AG04450 (cell line): ENCODE measurements around the gene NSL1. TPM values are rescaled to one million over a fixed set of nuclear protein-coding genes. Genes with fewer than 3 reads are reported as not detected.

ENCODE experiments used
- CTCF ChIA-PET: fragments of 300-600, 350-600 bp; formaldehyde crosslinking; extraction: SDS; loops from one replicate; lab custom pipeline; 2022; ENCODE audit warnings: antibody characterized with exemption, inconsistent platforms; lab: Charles Lee
- POLR2A ChIA-PET: fragments of 350-600 bp; formaldehyde crosslinking; extraction: SDS; loops from one replicate; lab custom pipeline; 2021; ENCODE audit warnings: antibody characterized with exemption, inconsistent platforms; lab: Yijun Ruan, JAX
- DNase-seq: peaks from one replicate; pipeline ENCODE4 v3.0.0-alpha.2; 2011; ENCODE audit warnings: low read depth, low spot score
- H3K27ac ChIP-seq: one replicate; pipeline ENCODE4 v1.5.1; 2012; ENCODE audit warnings: low read depth, low read length, control low read depth
- H3K27me3 ChIP-seq: one replicate; pipeline ENCODE4 v1.6.0; 2012; ENCODE audit warnings: low read length; ENCODE audit not compliant: control insufficient read depth, insufficient read depth
- H3K4me3 ChIP-seq: 2 replicates; pipeline ENCODE4 v1.5.1; 2011; ENCODE audit warnings: mild to moderate bottlenecking, low read depth, low read length, control low read depth
- H3K9me3 ChIP-seq: 2 replicates; pipeline ENCODE4 v1.5.1; 2012; ENCODE audit warnings: low read length; ENCODE audit not compliant: control insufficient read depth, insufficient read depth
- polyA plus RNA-seq: library from polyadenylated mRNA; depleted of rRNA; stranded (reverse); fragments of >200 nt; gene quantifications from 2 replicates; pipeline ENCODE4 v1.2.3, GENCODE V29; 2011
- TF ChIP-seq, protein P1 (sequence below): IDR thresholded peaks from 2 replicates; pipeline ENCODE4 v1.5.1; 2011; ENCODE audit warnings: low read depth, low read length, control low read depth, inconsistent platforms

The NSL1 gene
- polyA plus RNA-seq, 1 experiment: 33.8 TPM

DNA sequence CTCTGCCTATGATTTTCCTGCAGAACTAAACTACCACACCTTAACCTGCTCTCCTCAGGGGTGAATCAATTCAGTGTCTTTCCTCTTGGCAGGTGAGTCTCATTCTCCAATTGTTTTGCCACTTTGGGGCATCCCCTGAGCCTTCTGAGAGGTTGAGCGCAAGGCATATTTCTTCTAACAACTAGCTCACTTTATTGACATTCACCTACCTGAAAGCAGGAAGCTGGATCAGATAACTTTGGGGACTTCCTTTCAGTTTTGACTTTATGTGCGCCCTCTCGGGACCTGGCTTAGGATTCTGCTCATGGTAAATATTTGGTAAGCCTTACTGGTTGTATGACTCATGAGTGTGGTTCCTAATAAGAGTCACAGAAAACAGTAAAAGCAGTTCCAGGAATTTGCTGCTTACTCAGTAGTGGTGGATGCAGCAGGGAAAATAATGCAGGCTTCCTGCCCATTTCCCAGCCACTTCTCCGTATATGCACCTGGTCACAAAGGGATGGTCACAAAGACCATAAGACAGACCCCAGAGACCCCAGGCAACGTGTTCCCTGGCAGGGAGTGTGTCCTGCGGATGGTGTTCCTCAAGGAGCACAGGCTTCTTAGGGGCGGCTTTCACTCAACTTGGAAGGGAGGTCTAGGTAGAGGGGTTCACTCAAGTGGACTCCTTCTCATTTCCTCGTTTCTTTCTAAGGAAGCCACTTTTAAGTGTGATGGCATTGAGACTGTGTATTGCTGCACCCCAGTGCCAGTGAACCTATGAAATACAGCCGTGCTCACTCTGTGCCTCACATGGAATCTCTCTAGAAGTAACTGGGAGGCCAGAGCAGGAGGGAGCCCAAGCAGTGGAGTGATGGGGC lies 70.0 kb downstream of the NSL1 start:
- TF ChIP-seq, protein P1, sequence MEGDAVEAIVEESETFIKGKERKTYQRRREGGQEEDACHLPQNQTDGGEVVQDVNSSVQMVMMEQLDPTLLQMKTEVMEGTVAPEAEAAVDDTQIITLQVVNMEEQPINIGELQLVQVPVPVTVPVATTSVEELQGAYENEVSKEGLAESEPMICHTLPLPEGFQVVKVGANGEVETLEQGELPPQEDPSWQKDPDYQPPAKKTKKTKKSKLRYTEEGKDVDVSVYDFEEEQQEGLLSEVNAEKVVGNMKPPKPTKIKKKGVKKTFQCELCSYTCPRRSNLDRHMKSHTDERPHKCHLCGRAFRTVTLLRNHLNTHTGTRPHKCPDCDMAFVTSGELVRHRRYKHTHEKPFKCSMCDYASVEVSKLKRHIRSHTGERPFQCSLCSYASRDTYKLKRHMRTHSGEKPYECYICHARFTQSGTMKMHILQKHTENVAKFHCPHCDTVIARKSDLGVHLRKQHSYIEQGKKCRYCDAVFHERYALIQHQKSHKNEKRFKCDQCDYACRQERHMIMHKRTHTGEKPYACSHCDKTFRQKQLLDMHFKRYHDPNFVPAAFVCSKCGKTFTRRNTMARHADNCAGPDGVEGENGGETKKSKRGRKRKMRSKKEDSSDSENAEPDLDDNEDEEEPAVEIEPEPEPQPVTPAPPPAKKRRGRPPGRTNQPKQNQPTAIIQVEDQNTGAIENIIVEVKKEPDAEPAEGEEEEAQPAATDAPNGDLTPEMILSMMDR: no peak
- DNase-seq: no peak
- POLR2A ChIA-PET: no interaction called here
- Histone ChIP-seq H3K4me3 (no peak overlapping the region), H3K27ac (peak overlapping the region; percentile 39), H3K27me3 (no peaks in the 10 kb centered on the region), H3K9me3 (peaks cover 5% of the 10 kb centered on the region)
- CTCF ChIA-PET: interaction anchor here (0.8 to 1.6 kb wide), 4 partner anchors 28 to 244 kb away, joined by 3 to 6 read pairs (median 6); no protein-coding TSS in a partner anchor

- no peak overlapping the region for H3K4me3 ChIP-seq
- DNase-seq: no peak
- peaks cover 4% of the 10 kb centered on the region for H3K9me3 ChIP-seq
- no peaks in the 10 kb centered on the region for H3K27me3 ChIP-seq
- no peak overlapping the region for H3K27ac ChIP-seq
- TF ChIP-seq, protein P1: no peak
- ChIA-PET CTCF (no interaction called here), POLR2A (no interaction called here)
Measured at GRCh38 chr1:212719633-212720032, 71.9 kb downstream of the NSL1 start.

DNA sequence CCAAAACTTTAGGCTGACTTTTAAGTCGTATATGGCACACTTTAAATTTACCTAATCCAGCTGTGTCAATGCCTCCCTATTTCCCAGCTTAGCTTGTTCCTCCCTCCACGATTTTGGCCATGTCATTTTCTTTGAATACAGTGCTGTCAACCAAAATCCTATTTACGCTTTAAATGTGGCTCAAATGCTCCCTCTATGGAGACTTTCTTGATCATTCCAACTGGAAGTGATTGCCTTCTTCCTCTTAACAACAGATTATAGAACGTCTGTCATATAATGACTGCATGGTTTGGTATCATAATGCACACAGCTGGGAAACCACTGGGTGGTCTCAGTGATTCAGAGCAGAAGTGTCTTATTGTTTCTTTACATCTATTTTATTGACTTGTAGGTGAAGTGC lies 73.1 kb downstream of the NSL1 start:
- ChIA-PET POLR2A (no interaction called here), CTCF (interaction anchor here (0.9 to 1.1 kb wide), 4 partner anchors 12 to 240 kb away, joined by 3 to 5 read pairs (median 3); no protein-coding TSS in a partner anchor)
- Histone ChIP-seq H3K27me3 (no peaks in the 10 kb centered on the region), H3K27ac (no peak overlapping the region), H3K9me3 (no peaks in the 10 kb centered on the region; the same call in 1 of the 2 replicates), H3K4me3 (no peak overlapping the region)
- TF ChIP-seq, protein P1: peak; percentile 43
- DNase-seq: no peak

DNA sequence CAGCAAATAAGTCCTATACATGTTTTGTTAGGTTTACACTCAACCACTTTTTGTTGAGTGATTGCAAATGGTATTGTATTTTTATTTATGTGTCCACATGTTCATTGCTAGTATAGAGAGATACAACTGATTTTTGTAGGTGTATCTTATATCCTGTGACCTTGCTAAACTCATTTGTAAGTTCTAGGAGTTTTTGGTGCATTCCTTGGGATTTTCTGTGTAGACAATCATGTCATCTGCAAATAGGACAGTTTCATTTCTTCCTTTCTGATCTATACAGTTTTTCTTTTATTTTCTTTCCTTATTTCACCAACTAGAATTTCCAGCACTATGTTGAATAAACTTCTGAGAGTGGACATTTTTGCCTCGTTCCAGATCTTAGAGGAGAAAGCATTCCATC lies 75.4 kb downstream of the NSL1 start:
- CTCF ChIA-PET: interaction anchor here (1.2 to 2.0 kb wide), 2 partner anchors 34 to 51 kb away, joined by 5 to 14 read pairs; no protein-coding TSS in a partner anchor
- DNase-seq: no peak
- Histone ChIP-seq H3K27me3 (no peaks in the 10 kb centered on the region), H3K4me3 (no peak overlapping the region), H3K9me3 (no peaks in the 10 kb centered on the region), H3K27ac (no peak overlapping the region)
- POLR2A ChIA-PET: no interaction called here
- TF ChIP-seq, protein P1: no peak

DNA sequence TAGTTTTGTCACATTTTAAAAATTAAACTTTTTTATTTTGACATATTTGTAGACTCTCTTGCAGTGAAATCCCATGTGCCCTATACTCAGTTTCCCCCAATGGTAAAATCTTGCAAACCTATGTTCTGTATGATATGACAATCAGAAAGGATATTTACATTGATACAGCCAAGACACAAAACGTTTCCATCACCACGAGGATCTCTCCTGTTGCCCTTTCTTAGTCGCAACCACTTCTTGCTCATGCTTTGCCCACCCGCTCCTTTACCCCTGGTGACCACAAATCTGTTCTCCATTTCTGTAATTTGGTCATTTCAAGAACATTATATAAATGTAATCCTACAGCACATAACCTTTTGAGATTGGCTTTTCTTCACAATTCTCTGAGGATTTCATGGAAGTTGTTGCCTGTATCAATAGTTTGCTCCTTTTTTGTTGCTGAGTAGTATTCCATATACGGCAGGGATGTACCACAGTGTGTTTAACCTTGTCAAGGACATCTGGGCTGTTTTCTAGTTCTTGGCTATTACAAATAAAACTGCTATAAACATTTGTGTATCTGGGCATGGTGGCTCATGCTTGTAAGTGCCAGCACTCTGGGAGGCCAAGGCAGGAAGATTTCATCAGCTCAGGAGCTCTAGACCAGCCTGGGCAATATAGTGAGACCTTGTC lies 78.0 kb downstream of the NSL1 start:
- H3K27me3 ChIP-seq: no peaks in the 10 kb centered on the region
- CTCF ChIA-PET: no interaction called here
- no peaks in the 10 kb centered on the region for H3K9me3 ChIP-seq
- no peak overlapping the region for H3K27ac ChIP-seq
- no peak for DNase-seq
- POLR2A ChIA-PET: no interaction called here
- no peak overlapping the region for H3K4me3 ChIP-seq
- TF ChIP-seq, protein P1: no peak
